ENCODE measurements around the gene APOB. TPM values are rescaled to one million over a fixed set of nuclear protein-coding genes. Genes with fewer than 3 reads are reported as not detected.

Gene APOB
- total RNA-seq, 4 donors from 2014 or later: 1.5 to 38.6 (median 14.7) TPM

GRCh38 chr2:20961858-20962257, 82.0 kb downstream of the APOB start:
- no peak for TF ChIP-seq CTCF (IDR thresholded peaks at IDR 0.05; ENCODE audit: low read depth)

- no peak for TF ChIP-seq CTCF (IDR thresholded peaks at IDR 0.05; ENCODE audit: low read depth)
Observed at GRCh38 chr2:20960003-20960402, 83.9 kb downstream of the APOB start.

GRCh38 chr2:20959252-20959651, 84.6 kb downstream of the APOB start:
- no peak for TF ChIP-seq CTCF (IDR thresholded peaks at IDR 0.05; ENCODE audit: low read depth)

- TF ChIP-seq CTCF (IDR thresholded peaks at IDR 0.05; ENCODE audit: low read depth): no peak
Observed at GRCh38 chr2:20957788-20958525, 85.9 kb downstream of the APOB start.

GRCh38 chr2:20955277-20956026, 88.4 kb downstream of the APOB start:
- no peak for TF ChIP-seq CTCF (IDR thresholded peaks at IDR 0.05; ENCODE audit: low read depth)

GRCh38 chr2:20953146-20953824, 90.6 kb downstream of the APOB start:
- TF ChIP-seq CTCF (IDR thresholded peaks at IDR 0.05; ENCODE audit: low read depth): no peak

Other genes starting within 250 kb of the APOB start
- 10 to 100 TPM; 11.9 to 18.3 (median 14.0) TPM for gene LDAH, start 221.0 kb downstream of the APOB start, total RNA-seq
- 1 to 10 TPM in 1 of 4 donors, under 1 TPM in 1, not detected in 2; 0.34 to 1.6 TPM for gene TDRD15, start 79.9 kb upstream of the APOB start, total RNA-seq

All from subcutaneous adipose tissue (tissue), 4 donors.